Transverse colon (tissue), 4 donors: ENCODE measurements around the gene ECI1. TPM values are rescaled to one million over a fixed set of nuclear protein-coding genes. Genes with fewer than 3 reads are reported as not detected.
"Not testable (repeated sequence)": the region's sequence is repeated elsewhere in the genome, so short reads cannot be mapped to it uniquely, and the experiment has no call there.

Experiments used
- DNase-seq: peaks from one replicate; pipeline ENCODE4 v3.0.0-alpha.2; 2019
- H3K27ac ChIP-seq, 4 donors: fragments of 200-600 bp; sonication (generic); 2 replicates each; pipeline ENCODE4 v1.5.1; 2016 to 2018; ENCODE audit warnings: inconsistent platforms in 4 of 4
- H3K27me3 ChIP-seq: fragments of 200-600 bp; sonication (generic); 2 replicates; pipeline ENCODE4 v1.5.1; 2017; ENCODE audit warnings: inconsistent platforms
- H3K36me3 ChIP-seq, 4 donors: fragments of 200-600 bp; sonication (generic); 2 replicates each; pipeline ENCODE4 v1.5.1; 2017 to 2019; ENCODE audit warnings: inconsistent platforms in 4 of 4
- H3K4me1 ChIP-seq, 4 donors: fragments of 200-600 bp; sonication (generic); 2 replicates each; pipeline ENCODE4 v1.5.1; 2017 to 2020; ENCODE audit warnings: inconsistent platforms in 4 of 4
- H3K4me3 ChIP-seq, 4 donors: fragments of 200-600 bp; sonication (generic); 1 replicate in 1 of 4; 2 replicates in 3 of 4; pipeline versions ENCODE4 v1.5.1 to v1.6.1; 2017 to 2019; ENCODE audit warnings: inconsistent platforms in 4 of 4
- H3K9me3 ChIP-seq, 2 donors: fragments of 200-600 bp; sonication (generic); 2 replicates each; pipeline ENCODE4 v1.5.1; 2017 to 2019; ENCODE audit warnings: inconsistent platforms in 2 of 2
- CTCF ChIP-seq, 5 experiments: fragments of 200-600 bp in 3 of 5; fragments of 450-650 bp in 2 of 5; sonication (generic) in 3 of 5; IDR thresholded peaks; 1 replicate in 2 of 5; 2 replicates in 3 of 5; pipeline ENCODE4 v1.5.1; 2016 to 2017; ENCODE audit warnings: antibody characterized with exemption in 5 of 5, inconsistent platforms in 3 of 5, mild to moderate bottlenecking in 2 of 5, moderate library complexity in 1 of 5
- EP300 ChIP-seq: sonication (generic); formaldehyde crosslinking; IDR thresholded peaks from one replicate; pipeline ENCODE4 v1.6.1; 2017; ENCODE audit warnings: antibody characterized with exemption, low read depth
- POLR2A ChIP-seq: fragments of 450-650 bp; IDR thresholded peaks from one replicate; pipeline ENCODE4 v1.6.1; 2016; ENCODE audit warnings: antibody characterized with exemption, mild to moderate bottlenecking, moderate library complexity
- POLR2AphosphoS5 ChIP-seq, 3 donors: sonication (generic); formaldehyde crosslinking; IDR thresholded peaks; one replicate each; pipeline ENCODE4 v1.6.1; 2016; ENCODE audit warnings: antibody characterized with exemption in 3 of 3
- WGBS, 2 donors: methylation state at CpG; one replicate each; pipeline ENCODE4 v1.1.5; 2018; ENCODE audit warnings: low coverage in 1 of 2; 5-methylcytosine and 5-hydroxymethylcytosine counted together
- in situ Hi-C, 4 donors: fragments of 200-750 bp; cut with MboI; loops; one replicate each; pipeline versions ENCODE4 v1.15.0 to v1.15.1; 2017; ENCODE audit warnings: low sequenced_read_pairs in 3 of 4, low pct_ligation_motif_present in 1 of 4, low pct_unique_long_range_greater_than_20kb in 1 of 4
- intact Hi-C: fragments of 100-400 bp; cut with DNase I; formaldehyde crosslinking; loops from one replicate; pipeline ENCODE4 v1.15.1; 2023; ENCODE audit warnings: low total_unique reads
- total RNA-seq, 4 donors: library from RNA; depleted of rRNA; stranded (reverse); fragments of >200 nt; gene quantifications; one replicate each; pipeline ENCODE4 v1.1.0, GENCODE V29; 2016

The ECI1 gene
- total RNA-seq, 4 donors from 2014 or later, result 24.5 to 218 (median 100) TPM

DNA sequence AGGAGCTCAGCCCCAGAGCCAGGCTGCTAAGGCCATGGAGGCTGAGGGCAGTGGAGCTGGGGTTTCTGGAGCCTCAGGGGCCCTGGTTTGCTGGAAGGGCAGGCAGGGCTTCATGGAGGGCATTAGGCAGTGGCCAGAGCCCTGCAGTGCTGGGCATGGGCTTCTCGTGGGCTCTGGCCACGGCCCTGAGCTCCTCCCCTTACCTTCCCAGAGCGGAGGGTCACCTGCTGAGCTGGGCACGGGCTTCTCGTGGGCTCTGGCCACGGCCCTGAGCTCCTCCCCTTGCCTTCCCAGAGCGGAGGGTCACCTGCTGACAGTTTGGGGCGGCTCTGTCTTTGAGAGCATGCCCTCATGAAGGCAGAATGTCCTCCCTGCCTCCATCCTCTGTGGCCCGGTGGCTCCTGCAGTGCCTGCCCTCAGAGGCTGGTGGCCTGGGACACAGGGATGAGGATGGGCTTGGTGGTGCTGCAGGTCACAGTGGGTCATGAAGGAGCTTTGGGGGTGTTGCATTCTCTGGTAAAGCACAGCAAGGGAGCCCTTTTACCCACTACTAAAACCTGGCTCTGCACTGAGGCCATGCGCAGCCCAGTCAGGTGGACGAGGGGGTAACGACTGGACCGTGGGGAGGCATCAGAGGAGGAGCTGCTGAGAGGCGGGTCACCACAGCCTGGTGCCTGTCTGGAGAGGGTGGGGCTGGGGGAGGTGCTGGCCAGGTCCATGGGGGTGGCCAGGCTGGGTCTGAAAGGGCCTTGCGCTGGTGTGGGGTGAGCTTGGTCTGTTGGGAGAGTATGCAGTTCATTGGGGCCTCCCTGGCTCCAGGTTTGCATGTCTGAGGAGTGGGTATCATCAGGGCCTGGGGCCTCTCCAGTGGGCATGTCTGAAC is 19.4 kb upstream of the ECI1 start:
- in situ Hi-C loops (no loop called here), intact Hi-C loops (no loop called here)
- no peaks in the 10 kb centered on the region for H3K27me3 ChIP-seq
- H3K36me3 ChIP-seq, result no peaks in the 10 kb centered on the region
- H3K4me1 ChIP-seq, result peaks cover 17 to 24% (median 22%) of the 10 kb centered on the region in 4 donors
- TF ChIP-seq POLR2AphosphoS5 (IDR thresholded peaks at IDR 0.05) (no peak), EP300 (no peak), CTCF (IDR thresholded peaks at IDR 0.05) (no peak), POLR2A (no peak)
- no peak overlapping the region for H3K27ac ChIP-seq
- H3K4me3 ChIP-seq, result no peak overlapping the region
- no peaks in the 10 kb centered on the region for H3K9me3 ChIP-seq
- WGBS, 2 donors, result 87% methylated on average over 15 of the region's 15 CpGs; no CpG with 5 or more reads in 1 of the 2 donors
- no peak for DNase-seq

DNA sequence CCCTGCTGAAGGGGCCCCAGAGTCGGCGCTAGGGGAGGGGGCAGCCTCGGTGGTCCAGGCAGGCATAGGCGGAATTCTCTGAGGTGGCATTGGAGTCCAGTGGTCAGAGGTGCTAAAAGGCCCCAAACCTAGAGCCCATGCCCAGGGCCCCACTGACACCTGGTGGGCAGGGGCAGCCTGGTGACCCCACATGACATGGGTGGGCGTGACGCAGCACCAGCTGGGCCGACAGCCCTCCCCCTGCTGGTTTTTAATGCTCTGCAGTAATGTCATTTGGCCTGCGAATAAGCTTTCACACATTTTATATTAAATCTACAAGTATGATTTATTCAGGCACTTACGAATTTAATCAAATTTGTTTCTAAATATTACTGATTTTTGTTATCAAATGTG is 18.7 kb upstream of the ECI1 start:
- H3K27ac ChIP-seq, result no peak overlapping the region
- no peaks in the 10 kb centered on the region for H3K9me3 ChIP-seq
- intact Hi-C loops, result no loop called here
- no peak for DNase-seq
- peaks cover 17 to 32% (median 25%) of the 10 kb centered on the region in 4 donors for H3K4me1 ChIP-seq
- in situ Hi-C loops, result no loop called here
- WGBS, 2 donors, result 83 to 100% methylated on average over 1 to 9 of the region's 9 CpGs
- no peaks in the 10 kb centered on the region for H3K27me3 ChIP-seq
- H3K36me3 ChIP-seq, result no peaks in the 10 kb centered on the region
- no peak overlapping the region for H3K4me3 ChIP-seq
- TF ChIP-seq POLR2AphosphoS5 (IDR thresholded peaks at IDR 0.05) (no peak), EP300 (no peak), POLR2A (no peak), CTCF (IDR thresholded peaks at IDR 0.05) (no peak)

GRCh38 chr16:2267913-2268666 is 16.7 kb upstream of the ECI1 start, which contains the start of gene RNPS1:
TSS of gene RNPS1 (minus strand) at chr16:2268126. CDS start at chr16:2264643, 3,483 bp downstream.
- peak; percentile 2 for TF ChIP-seq EP300
- no peak for TF ChIP-seq CTCF (IDR thresholded peaks at IDR 0.05)
- peak; percentile 99 to 100 (median 99) for TF ChIP-seq POLR2AphosphoS5 (IDR thresholded peaks at IDR 0.05)
- TF ChIP-seq POLR2A, result peak; percentile 99
- H3K4me3 ChIP-seq, result peak within 1 kb of the TSS; percentile 62 to 97 (median 78)
- intact Hi-C loops, result loop anchor here (1.0 to 5.0 kb wide), 2 partner anchors 37 to 714 kb away; partner anchors contain the start of gene PKMYT1
- peak within 1 kb of the TSS; percentile 90 to 99 (median 96) for H3K27ac ChIP-seq
- no peaks in the 10 kb centered on the region for H3K27me3 ChIP-seq
- peaks cover 17 to 35% (median 28%) of the 10 kb centered on the region in 4 donors for H3K4me1 ChIP-seq
- H3K9me3 ChIP-seq, result no peaks in the 10 kb centered on the region
- peaks cover 0 to 9% (median 3%) of the 10 kb centered on the region in 4 donors for H3K36me3 ChIP-seq
- 1% methylated on average over 40 of the region's 88 CpGs; no CpG with 5 or more reads in 1 of the 2 donors for WGBS, 2 donors
- DNase-seq, result peak; percentile 97
- in situ Hi-C loops, result no loop called here

DNA sequence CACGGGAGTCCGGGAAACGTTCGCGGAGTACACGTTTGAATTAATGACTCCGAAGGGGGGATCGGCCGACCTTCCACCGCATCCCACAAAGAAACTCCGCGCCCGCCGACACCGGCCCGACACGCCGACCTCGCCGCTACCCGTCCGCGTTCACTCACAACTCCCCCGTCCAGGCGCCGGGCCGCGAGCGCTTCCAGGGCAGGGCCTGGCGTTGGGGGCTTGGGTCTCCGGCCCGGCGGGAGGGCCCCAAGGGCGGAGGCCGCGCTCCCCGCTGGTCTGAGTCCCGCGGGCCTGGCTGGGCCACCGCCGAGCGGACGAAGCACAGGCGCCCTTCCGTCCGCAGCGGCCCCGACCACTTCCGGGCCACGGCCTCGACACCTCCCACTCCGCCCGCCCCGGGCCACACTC is 16.1 kb upstream of the ECI1 start:
- H3K27ac ChIP-seq, result peak overlapping the region; percentile 90 to 99 (median 96)
- intact Hi-C loops, result loop anchor here (5.0 kb wide), 1 partner anchor 715 kb away; the partner anchor contains the start of gene PKMYT1
- DNase-seq, H3K27me3 ChIP-seq, H3K9me3 ChIP-seq, in situ Hi-C loops: not testable (repeated sequence)
- H3K4me1 ChIP-seq, result peaks cover 17 to 35% (median 28%) of the 10 kb centered on the region in 4 donors
- 0% methylated on average over 33 of the region's 54 CpGs; no CpG with 5 or more reads in 1 of the 2 donors for WGBS, 2 donors
- H3K36me3 ChIP-seq, result peaks cover 0 to 14% (median 6%) of the 10 kb centered on the region in 4 donors
- H3K4me3 ChIP-seq, result peak overlapping the region; percentile 33 to 97 (median 66)

DNA sequence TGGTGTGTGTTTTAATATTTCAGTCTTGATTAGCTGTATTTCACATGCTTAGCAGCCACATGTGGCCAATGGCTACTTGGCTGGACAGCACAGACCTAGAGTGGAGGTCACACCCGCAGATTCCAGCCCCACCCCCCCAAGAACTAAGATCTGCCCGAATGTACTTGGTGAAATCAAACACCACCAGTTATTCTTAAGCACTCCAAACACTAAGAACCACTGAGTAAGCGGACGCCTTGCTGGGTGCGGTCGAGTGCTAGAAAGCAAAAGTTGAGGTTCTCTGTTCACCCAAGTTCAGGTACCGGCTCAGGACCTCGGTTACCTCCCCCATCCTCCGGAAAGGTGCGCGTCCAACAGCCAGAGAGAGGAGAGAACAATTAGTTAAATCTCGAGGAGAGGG is 15.5 kb upstream of the ECI1 start:
- peaks cover 17 to 35% (median 28%) of the 10 kb centered on the region in 4 donors for H3K4me1 ChIP-seq
- intact Hi-C loops, result loop anchor here (5.0 kb wide), 1 partner anchor 715 kb away; the partner anchor contains the start of gene PKMYT1
- in situ Hi-C loops, H3K27me3 ChIP-seq, DNase-seq, H3K9me3 ChIP-seq: not testable (repeated sequence)
- WGBS, 2 donors, result 0 to 4% methylated on average over 2 to 9 of the region's 12 CpGs
- peak overlapping the region in 3 of 4 donors; percentile 62 to 97 (median 71) for H3K4me3 ChIP-seq
- H3K27ac ChIP-seq, result peak overlapping the region; percentile 90 to 99 (median 96)
- peaks cover 0 to 20% (median 9%) of the 10 kb centered on the region in 4 donors for H3K36me3 ChIP-seq

GRCh38 chr16:2263026-2263425 is 11.6 kb upstream of the ECI1 start:
- in situ Hi-C loops, H3K9me3 ChIP-seq, intact Hi-C loops, H3K4me3 ChIP-seq, H3K27me3 ChIP-seq, H3K27ac ChIP-seq, DNase-seq: not testable (repeated sequence)
- 83 to 92% methylated on average over 8 to 14 of the region's 14 CpGs for WGBS, 2 donors
- peaks cover 0 to 55% (median 22%) of the 10 kb centered on the region in 4 donors for H3K36me3 ChIP-seq
- peaks cover 4 to 21% (median 14%) of the 10 kb centered on the region in 4 donors for H3K4me1 ChIP-seq
